NB4 (cell line): ENCODE measurements around the gene DCDC2B.

Experiments
- DNase-seq: peaks from one replicate; pipeline ENCODE4 v3.0.0; 2010; ENCODE audit warnings: low read depth
- H3K4me3 ChIP-seq: one replicate; pipeline ENCODE4 v1.5.1; 2011; ENCODE audit warnings: mild to moderate bottlenecking, low read depth, low read length, moderate library complexity
- CTCF ChIP-seq: IDR thresholded peaks from one replicate; pipeline ENCODE4 v1.5.1; 2012; ENCODE audit warnings: low read depth, low read length
- MAX ChIP-seq: IDR thresholded peaks from 2 replicates; pipeline ENCODE4 v1.6.1; 2011; ENCODE audit warnings: low read depth, low read length
- MYC ChIP-seq: IDR thresholded peaks from 2 replicates; pipeline ENCODE4 v1.6.1; 2011; ENCODE audit warnings: low read depth, low read length
- POLR2A ChIP-seq: IDR thresholded peaks from 2 replicates; pipeline ENCODE4 v1.6.1; 2011; ENCODE audit warnings: mild to moderate bottlenecking; ENCODE audit not compliant: insufficient read length; ENCODE audit errors: extremely low read depth

The DCDC2B gene

GRCh38 chr1:32216566-32216965 is 7.7 kb downstream of the DCDC2B start:
- no peak for DNase-seq
- H3K4me3 ChIP-seq: no peak overlapping the region
- TF ChIP-seq MYC (no peak), POLR2A (no peak), CTCF (no peak), MAX (no peak)

- no peak for DNase-seq
- H3K4me3 ChIP-seq: no peak overlapping the region
Observed at GRCh38 chr1:32219022-32219421, 10.1 kb downstream of the DCDC2B start.

GRCh38 chr1:32220746-32221580 is 12.1 kb downstream of the DCDC2B start:
- TF ChIP-seq MAX: no peak
- TF ChIP-seq POLR2A: no peak
- no peak for TF ChIP-seq CTCF
- DNase-seq: no peak
- H3K4me3 ChIP-seq: peak overlapping the region; percentile 95

More at GRCh38 chr1:32219022-32219421, 10.1 kb downstream of the DCDC2B start:
- TF ChIP-seq POLR2A (no peak), MAX (no peak), MYC (no peak), CTCF (no peak)

GRCh38 chr1:32221581-32221979 is 12.7 kb downstream of the DCDC2B start:
- H3K4me3 ChIP-seq: peak overlapping the region; percentile 95
- no peak for DNase-seq
- TF ChIP-seq CTCF (no peak), POLR2A (no peak), MYC (no peak), MAX (no peak)

GRCh38 chr1:32221980-32222755 is 13.3 kb downstream of the DCDC2B start, which contains the start of the genes EIF3I and TMEM234:
EIF3I (plus strand) TSS chr1:32222407; CDS start chr1:32222442, 35 bp downstream.
TMEM234 (minus strand) TSS chr1:32222353; CDS start chr1:32222322, 31 bp downstream.
- peak within 1 kb of the TSS; percentile 95 for H3K4me3 ChIP-seq
- TF ChIP-seq MAX (peak; percentile 74), POLR2A (peak; percentile 77), MYC (peak; percentile 86), CTCF (no peak)
- peak; percentile 91 for DNase-seq
